Mesendoderm (in vitro differentiated cells): ENCODE data around the gene ACVR1C.

Source experiments
- DNase-seq: peaks from one replicate; pipeline ENCODE4 v3.0.0; 2013
- H2AK5ac ChIP-seq: 2 replicates; pipeline ENCODE4 v1.6.1; 2013; ENCODE audit warnings: low read length, inconsistent platforms
- H2BK120ac ChIP-seq: 2 replicates; pipeline ENCODE4 v1.6.1; 2013; ENCODE audit warnings: low read depth, mild to moderate bottlenecking, low read length, moderate library complexity, mixed read lengths
- H2BK15ac ChIP-seq: replicated peaks from 2 replicates; pipeline ENCODE4 v1.6.1; 2013; ENCODE audit warnings: low read depth, mild to moderate bottlenecking, moderate library complexity
- H2BK5ac ChIP-seq: 2 replicates; pipeline ENCODE4 v1.6.1; 2013; ENCODE audit warnings: low read length, inconsistent platforms
- H3K18ac ChIP-seq: 2 replicates; pipeline ENCODE4 v1.6.1; 2013; ENCODE audit warnings: mild to moderate bottlenecking, low read length, mixed read lengths
- H3K23ac ChIP-seq: one replicate; pipeline ENCODE4 v1.6.1; 2013; ENCODE audit warnings: low read length
- H3K27ac ChIP-seq: 2 replicates; pipeline ENCODE4 v1.5.1; 2013; ENCODE audit warnings: low read depth, mild to moderate bottlenecking, inconsistent platforms, low read length, moderate library complexity
- H3K27me3 ChIP-seq: 2 replicates; pipeline ENCODE4 v1.6.1; 2013; ENCODE audit warnings: low read length, control low read depth, mild to moderate bottlenecking, inconsistent platforms; ENCODE audit not compliant: insufficient read depth, poor library complexity
- H3K36me3 ChIP-seq: 2 replicates; pipeline ENCODE4 v1.6.1; 2013; ENCODE audit warnings: low read length, inconsistent platforms; ENCODE audit not compliant: control insufficient read depth, insufficient read depth
- H3K4ac ChIP-seq: one replicate; pipeline ENCODE4 v1.6.1; 2013; ENCODE audit warnings: low read depth, mild to moderate bottlenecking, low read length, moderate library complexity
- H3K4me1 ChIP-seq: 2 replicates; pipeline ENCODE4 v1.6.1; 2013; ENCODE audit warnings: low read depth, low read length, inconsistent platforms; ENCODE audit not compliant: control insufficient read depth
- H3K4me2 ChIP-seq: 2 replicates; pipeline ENCODE4 v1.6.1; 2013; ENCODE audit warnings: low read length
- H3K4me3 ChIP-seq: 2 replicates; pipeline ENCODE4 v1.5.1; 2013; ENCODE audit warnings: mild to moderate bottlenecking, low read length
- H3K56ac ChIP-seq: one replicate; pipeline ENCODE4 v1.6.1; 2013; ENCODE audit warnings: low read length
- H3K79me1 ChIP-seq: 2 replicates; pipeline ENCODE4 v1.6.1; 2013; ENCODE audit warnings: low read length, inconsistent platforms
- H3K79me2 ChIP-seq: 2 replicates; pipeline ENCODE4 v1.6.1; 2013; ENCODE audit warnings: mild to moderate bottlenecking, low read length; ENCODE audit not compliant: control insufficient read depth, insufficient read depth
- H3K9ac ChIP-seq: 2 replicates; pipeline ENCODE4 v1.6.1; 2013; ENCODE audit warnings: low read length, inconsistent platforms
- H4K5ac ChIP-seq: one replicate; pipeline ENCODE4 v1.6.1; 2013; ENCODE audit warnings: low read length
- H4K8ac ChIP-seq: one replicate; pipeline ENCODE4 v1.6.1; 2013; ENCODE audit warnings: low read depth, mild to moderate bottlenecking, control low read depth, low read length, moderate library complexity
- WGBS: extraction: QIAGEN DNeasy Blood & Tissue Kit; methylation state at CpG from one replicate; pipeline ENCODE4 v1.1.7; 2013; ENCODE audit warnings: low lambda C conversion rate, missing lambda C conversion rate; ENCODE audit not compliant: insufficient coverage; ENCODE audit errors: extremely low coverage; 5-methylcytosine and 5-hydroxymethylcytosine counted together

The ACVR1C gene

DNA sequence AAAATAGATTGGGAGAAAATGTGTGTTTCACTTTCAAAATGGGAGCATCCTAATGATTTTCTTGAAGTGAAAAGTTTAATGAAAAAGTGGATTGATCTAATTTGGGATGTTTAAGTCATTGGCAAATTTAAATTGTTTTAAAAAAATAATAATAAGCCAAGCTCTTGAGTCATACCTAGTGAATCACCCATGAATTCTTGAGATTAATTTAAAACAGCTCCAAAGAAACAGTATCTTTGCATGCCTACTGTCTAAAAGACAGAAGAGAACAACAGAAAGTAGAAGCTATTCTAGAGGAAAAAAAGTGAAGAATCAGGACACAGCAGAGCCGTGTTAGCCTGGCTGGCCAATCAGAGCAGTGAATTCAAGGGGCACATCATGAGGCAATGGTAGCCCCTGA, 7.7 kb downstream of the ACVR1C start:
- WGBS = no CpG with 5 or more reads among the region's 1 CpG
- no peaks in the 10 kb centered on the region for H3K79me2 ChIP-seq
- H2BK120ac ChIP-seq = no peak overlapping the region
- H4K8ac ChIP-seq = no peak overlapping the region
- no peaks in the 10 kb centered on the region for H3K79me1 ChIP-seq
- no peak overlapping the region for H3K4me2 ChIP-seq
- no peak overlapping the region for H3K4me3 ChIP-seq
- no peak overlapping the region for H3K9ac ChIP-seq
- H3K4ac ChIP-seq = no peak overlapping the region
- H3K18ac ChIP-seq = no peak overlapping the region
- no peak overlapping the region for H4K5ac ChIP-seq
- H2AK5ac ChIP-seq = no peak overlapping the region
- no peaks in the 10 kb centered on the region for H3K36me3 ChIP-seq
- H2BK15ac ChIP-seq = no peak overlapping the region
- DNase-seq = no peak
- no peak overlapping the region for H3K23ac ChIP-seq
- no peaks in the 10 kb centered on the region for H3K4me1 ChIP-seq
- H2BK5ac ChIP-seq = no peak overlapping the region
- no peaks in the 10 kb centered on the region for H3K27me3 ChIP-seq
- H3K27ac ChIP-seq = no peak overlapping the region
- H3K56ac ChIP-seq = no peak overlapping the region

DNA sequence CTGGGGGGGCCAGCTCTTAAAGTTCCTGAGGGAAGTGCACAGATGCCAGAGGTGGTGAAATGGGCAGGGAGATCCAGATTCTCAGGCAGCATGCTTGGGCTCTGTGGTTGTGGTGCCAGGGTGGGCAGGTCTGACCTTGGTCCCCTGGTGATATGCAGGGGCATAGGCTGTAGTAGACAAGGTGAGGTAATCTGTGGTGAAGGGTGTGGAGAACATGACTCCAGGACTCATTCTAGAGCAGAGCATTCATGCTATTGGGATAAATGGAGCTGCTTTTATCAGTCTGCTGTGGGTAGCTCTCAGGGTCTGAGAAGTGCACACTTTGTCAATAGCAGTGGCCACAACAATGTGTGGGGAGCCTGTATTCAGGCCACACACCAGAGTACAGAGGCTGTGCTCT, 16.9 kb downstream of the ACVR1C start:
- no peak overlapping the region for H3K4me3 ChIP-seq
- H3K4me2 ChIP-seq = no peak overlapping the region
- H3K79me2 ChIP-seq = no peaks in the 10 kb centered on the region
- H3K27me3 ChIP-seq = no peaks in the 10 kb centered on the region
- no peak overlapping the region for H2BK5ac ChIP-seq
- H2BK120ac ChIP-seq = no peak overlapping the region
- no peak overlapping the region for H3K23ac ChIP-seq
- H3K18ac ChIP-seq = no peak overlapping the region
- H3K79me1 ChIP-seq = no peaks in the 10 kb centered on the region
- H3K4me1 ChIP-seq = no peaks in the 10 kb centered on the region
- H2BK15ac ChIP-seq = no peak overlapping the region
- no peak overlapping the region for H4K5ac ChIP-seq
- H3K27ac ChIP-seq = no peak overlapping the region
- no peak overlapping the region for H3K56ac ChIP-seq
- no peak overlapping the region for H3K4ac ChIP-seq
- no peak for DNase-seq
- no peaks in the 10 kb centered on the region for H3K36me3 ChIP-seq
- H4K8ac ChIP-seq = no peak overlapping the region
- no peak overlapping the region for H3K9ac ChIP-seq
- H2AK5ac ChIP-seq = no peak overlapping the region

DNA sequence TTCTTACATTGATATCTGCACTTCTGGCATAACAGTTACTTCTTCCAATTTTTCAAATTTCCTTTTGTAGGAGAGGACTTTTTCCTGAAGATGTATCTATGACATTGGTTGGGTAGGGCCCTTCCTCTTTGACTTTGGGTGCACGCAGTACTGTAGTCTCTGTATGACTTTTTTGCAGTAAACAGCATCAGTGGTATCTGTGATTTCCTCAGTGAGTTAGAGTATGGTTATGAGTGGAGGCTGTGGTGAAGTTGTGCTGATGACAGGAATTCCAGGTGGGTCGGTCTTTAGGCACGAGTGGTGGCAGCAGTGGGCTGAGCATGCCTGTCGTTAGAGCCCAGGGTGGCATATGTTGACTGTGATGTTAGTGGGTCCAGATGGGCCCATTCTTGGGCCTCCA, 17.6 kb downstream of the ACVR1C start:
- H3K79me1 ChIP-seq = no peaks in the 10 kb centered on the region
- H3K56ac ChIP-seq = no peak overlapping the region
- H4K8ac ChIP-seq = no peak overlapping the region
- H2BK15ac ChIP-seq = no peak overlapping the region
- H3K4ac ChIP-seq = no peak overlapping the region
- no peak overlapping the region for H3K4me3 ChIP-seq
- H2BK5ac ChIP-seq = no peak overlapping the region
- no peak for DNase-seq
- no CpG with 5 or more reads among the region's 4 CpGs for WGBS
- H3K4me2 ChIP-seq = no peak overlapping the region
- H3K79me2 ChIP-seq = no peaks in the 10 kb centered on the region
- no peak overlapping the region for H3K18ac ChIP-seq
- H2AK5ac ChIP-seq = no peak overlapping the region
- no peaks in the 10 kb centered on the region for H3K4me1 ChIP-seq
- no peaks in the 10 kb centered on the region for H3K36me3 ChIP-seq
- H2BK120ac ChIP-seq = no peak overlapping the region
- no peak overlapping the region for H3K9ac ChIP-seq
- no peak overlapping the region for H3K27ac ChIP-seq
- H3K23ac ChIP-seq = no peak overlapping the region
- no peak overlapping the region for H4K5ac ChIP-seq
- no peaks in the 10 kb centered on the region for H3K27me3 ChIP-seq

DNA sequence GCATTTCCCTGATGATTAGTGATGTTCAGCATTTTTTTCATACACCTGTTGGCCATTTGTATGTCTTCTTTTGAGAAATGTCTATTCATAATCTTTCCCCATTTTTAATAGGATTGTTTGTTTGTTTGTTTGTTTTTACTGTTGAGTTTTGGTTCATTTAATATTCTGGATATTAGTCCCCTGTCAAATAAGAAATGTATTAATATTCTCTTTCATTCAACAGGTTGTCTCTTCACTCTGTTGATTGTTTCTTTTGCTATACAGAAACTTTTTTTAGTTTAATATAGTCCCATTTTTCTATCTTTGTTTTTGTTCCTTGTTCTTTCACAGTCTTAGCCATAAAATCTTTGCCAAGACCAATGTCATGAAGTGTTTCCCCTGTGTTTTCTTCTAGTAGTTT, 22.1 kb downstream of the ACVR1C start:
- H3K23ac ChIP-seq = no peak overlapping the region
- no peaks in the 10 kb centered on the region for H3K27me3 ChIP-seq
- H4K8ac ChIP-seq = no peak overlapping the region
- no peak overlapping the region for H3K4me3 ChIP-seq
- H3K27ac ChIP-seq = no peak overlapping the region
- no peak overlapping the region for H2BK5ac ChIP-seq
- no peak overlapping the region for H2AK5ac ChIP-seq
- no peak overlapping the region for H3K18ac ChIP-seq
- no peak overlapping the region for H4K5ac ChIP-seq
- no peak overlapping the region for H3K56ac ChIP-seq
- H3K4me2 ChIP-seq = no peak overlapping the region
- no peak overlapping the region for H2BK120ac ChIP-seq
- no peak for DNase-seq
- H3K36me3 ChIP-seq = no peaks in the 10 kb centered on the region
- H3K4me1 ChIP-seq = no peaks in the 10 kb centered on the region
- H3K79me2 ChIP-seq = no peaks in the 10 kb centered on the region
- H3K79me1 ChIP-seq = no peaks in the 10 kb centered on the region
- no peak overlapping the region for H3K9ac ChIP-seq
- no peak overlapping the region for H3K4ac ChIP-seq
- no peak overlapping the region for H2BK15ac ChIP-seq

DNA sequence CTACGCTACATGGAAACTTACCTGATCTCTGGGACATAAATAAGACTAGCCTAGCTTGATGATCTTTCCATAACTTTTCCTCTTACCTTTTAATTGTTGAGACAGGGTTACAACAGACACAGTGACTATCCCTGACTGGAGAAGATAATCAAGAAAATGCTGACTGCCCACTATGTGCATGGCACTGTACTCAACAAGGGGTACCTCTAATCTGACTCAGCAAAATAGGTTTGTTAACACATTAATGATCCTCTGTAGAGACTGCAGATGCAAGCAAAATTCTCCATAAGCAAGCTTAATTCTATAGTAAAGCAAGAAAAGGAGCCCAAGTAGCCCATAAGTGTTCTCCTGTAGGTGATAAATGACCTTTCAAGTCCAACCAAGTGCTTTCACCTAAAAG, 25.5 kb downstream of the ACVR1C start:
- no peak overlapping the region for H2BK15ac ChIP-seq
- no peaks in the 10 kb centered on the region for H3K27me3 ChIP-seq
- no peak overlapping the region for H4K8ac ChIP-seq
- no peak overlapping the region for H3K18ac ChIP-seq
- no peak overlapping the region for H2BK5ac ChIP-seq
- no peak overlapping the region for H3K4me3 ChIP-seq
- no peak overlapping the region for H3K23ac ChIP-seq
- H3K56ac ChIP-seq = no peak overlapping the region
- no peak overlapping the region for H2AK5ac ChIP-seq
- no peak overlapping the region for H4K5ac ChIP-seq
- DNase-seq = no peak
- H3K27ac ChIP-seq = no peak overlapping the region
- no peak overlapping the region for H3K4me2 ChIP-seq
- H3K36me3 ChIP-seq = no peaks in the 10 kb centered on the region
- no peaks in the 10 kb centered on the region for H3K79me2 ChIP-seq
- WGBS = no CpG with 5 or more reads among the region's 1 CpG
- no peaks in the 10 kb centered on the region for H3K79me1 ChIP-seq
- H3K4me1 ChIP-seq = no peaks in the 10 kb centered on the region
- no peak overlapping the region for H3K9ac ChIP-seq
- no peak overlapping the region for H2BK120ac ChIP-seq
- no peak overlapping the region for H3K4ac ChIP-seq

DNA sequence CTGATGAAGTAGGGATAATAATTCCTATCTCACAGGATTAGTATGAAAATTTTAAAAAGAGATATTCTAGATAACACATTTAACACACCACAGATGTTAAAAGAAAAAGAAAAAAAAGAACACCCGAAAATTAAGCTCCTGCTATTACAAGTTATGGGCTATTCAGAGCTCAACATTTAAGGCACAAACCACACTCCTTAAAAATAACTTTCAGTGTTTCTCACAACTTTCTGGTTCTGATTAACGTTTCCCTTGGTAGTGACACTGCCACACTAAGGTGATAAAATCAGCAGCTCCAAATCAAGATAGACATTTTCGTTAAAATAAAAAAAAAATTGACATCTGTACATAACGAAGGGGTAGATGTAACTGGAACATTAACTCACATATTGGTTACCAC, 26.9 kb downstream of the ACVR1C start:
- Histone ChIP-seq H3K79me1 (no peaks in the 10 kb centered on the region), H4K5ac (no peak overlapping the region), H3K23ac (no peak overlapping the region), H3K4ac (no peak overlapping the region), H3K4me1 (no peaks in the 10 kb centered on the region), H3K36me3 (no peaks in the 10 kb centered on the region), H2BK5ac (no peak overlapping the region), H3K18ac (no peak overlapping the region), H3K9ac (no peak overlapping the region), H2AK5ac (no peak overlapping the region), H3K56ac (no peak overlapping the region), H2BK15ac (no peak overlapping the region), H2BK120ac (no peak overlapping the region), H3K4me3 (no peak overlapping the region), H3K4me2 (no peak overlapping the region), H3K27me3 (no peaks in the 10 kb centered on the region), H4K8ac (no peak overlapping the region), H3K27ac (no peak overlapping the region), H3K79me2 (no peaks in the 10 kb centered on the region)
- WGBS = no CpG with 5 or more reads among the region's 4 CpGs
- no peak for DNase-seq
